OCI-LY3 (cell line): ENCODE results near the gene BHLHE41.
A peak's percentile ranks its signal among the peaks of the same experiment; 100 is the strongest.

Experiments used
- H2AFZ ChIP-seq: fragments of 200-600, 300-600 bp; shearing (Covaris generic); 2 replicates; pipeline ENCODE4 v1.6.0; 2014; ENCODE audit warnings: antibody characterized with exemption, low read depth, low read length
- H3K27ac ChIP-seq: fragments of 200-600, 300-600 bp; sonication (generic); 2 replicates; pipeline ENCODE4 v1.5.1; 2014; ENCODE audit warnings: mild to moderate bottlenecking, low read length, moderate library complexity, mixed read lengths
- H3K27me3 ChIP-seq: fragments of 200-600, 300-600 bp; sonication (generic); 2 replicates; pipeline ENCODE4 v1.6.1; 2014; ENCODE audit warnings: low read depth, low read length, mixed read lengths
- H3K36me3 ChIP-seq: fragments of 200-600, 300-600 bp; sonication (generic); replicated peaks from 2 replicates; pipeline ENCODE3; 2014; ENCODE audit warnings: low read depth, low read length, mixed read lengths
- H3K4me1 ChIP-seq: fragments of 300-600, 200-600 bp; sonication (generic); 2 replicates; pipeline ENCODE4 v1.6.1; 2014; ENCODE audit warnings: low read length, mixed read lengths
- H3K4me2 ChIP-seq: fragments of 200-600, 300-600 bp; sonication (generic); 2 replicates; pipeline ENCODE4 v1.6.1; 2014; ENCODE audit warnings: low read length, mixed read lengths
- H3K4me3 ChIP-seq: fragments of 300-600, 200-600 bp; sonication (generic); 2 replicates; pipeline ENCODE4 v1.5.1; 2014; ENCODE audit warnings: antibody characterized with exemption, mild to moderate bottlenecking, low read length, moderate library complexity
- H3K79me2 ChIP-seq: fragments of 300-600, 200-600 bp; shearing (Covaris generic); 2 replicates; pipeline ENCODE4 v1.6.1; 2014; ENCODE audit warnings: mild to moderate bottlenecking, low read length, mixed read lengths
- H3K9ac ChIP-seq: fragments of 300-600, 200-600 bp; shearing (Covaris generic); 2 replicates; pipeline ENCODE4 v1.6.0; 2014; ENCODE audit warnings: mild to moderate bottlenecking, low read length, moderate library complexity
- H3K9me3 ChIP-seq: fragments of 200-600, 300-600 bp; shearing (Covaris generic); 2 replicates; pipeline ENCODE4 v1.6.1; 2014; ENCODE audit warnings: low read length, mixed read lengths; ENCODE audit not compliant: insufficient read depth
- H4K20me1 ChIP-seq: fragments of 200-600, 300-600 bp; sonication (generic); 2 replicates; pipeline ENCODE4 v1.6.1; 2016; ENCODE audit warnings: low read length, mixed read lengths; ENCODE audit not compliant: insufficient read depth
- EZH2phosphoT487 ChIP-seq: fragments of 200-600 bp; shearing (Covaris generic); IDR thresholded peaks from 2 replicates; pipeline ENCODE4 v1.6.1; 2018; ENCODE audit warnings: antibody characterized with exemption, mixed run types, low read depth
- TF ChIP-seq, protein P1 (sequence below): fragments of 200-600, 300-600 bp; sonication (generic); IDR thresholded peaks from 2 replicates; pipeline ENCODE4 v1.5.1; 2014; ENCODE audit warnings: antibody characterized with exemption, low read length, low read depth

BHLHE41 gene

DNA sequence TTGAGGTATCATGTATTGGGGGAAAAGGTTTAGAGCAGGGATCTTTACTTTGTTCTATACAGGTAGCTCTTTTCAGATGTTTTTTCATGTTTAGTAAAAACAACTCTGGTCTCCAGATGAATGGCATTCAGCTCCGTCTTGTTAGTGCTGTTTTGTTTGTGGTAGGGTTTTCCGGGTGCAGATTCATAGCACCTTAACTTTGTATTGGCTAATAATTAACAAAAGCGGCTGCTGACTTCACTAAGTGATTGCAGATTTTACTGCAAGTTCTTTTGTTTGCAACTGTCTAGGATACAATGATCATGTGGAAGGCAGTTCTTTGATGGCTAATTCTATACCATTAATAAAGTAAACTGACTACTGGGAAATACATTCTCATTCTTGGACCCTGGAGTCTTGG, 32.2 kb upstream of the BHLHE41 start:
- no peak for TF ChIP-seq EZH2phosphoT487
- TF ChIP-seq, protein P1, sequence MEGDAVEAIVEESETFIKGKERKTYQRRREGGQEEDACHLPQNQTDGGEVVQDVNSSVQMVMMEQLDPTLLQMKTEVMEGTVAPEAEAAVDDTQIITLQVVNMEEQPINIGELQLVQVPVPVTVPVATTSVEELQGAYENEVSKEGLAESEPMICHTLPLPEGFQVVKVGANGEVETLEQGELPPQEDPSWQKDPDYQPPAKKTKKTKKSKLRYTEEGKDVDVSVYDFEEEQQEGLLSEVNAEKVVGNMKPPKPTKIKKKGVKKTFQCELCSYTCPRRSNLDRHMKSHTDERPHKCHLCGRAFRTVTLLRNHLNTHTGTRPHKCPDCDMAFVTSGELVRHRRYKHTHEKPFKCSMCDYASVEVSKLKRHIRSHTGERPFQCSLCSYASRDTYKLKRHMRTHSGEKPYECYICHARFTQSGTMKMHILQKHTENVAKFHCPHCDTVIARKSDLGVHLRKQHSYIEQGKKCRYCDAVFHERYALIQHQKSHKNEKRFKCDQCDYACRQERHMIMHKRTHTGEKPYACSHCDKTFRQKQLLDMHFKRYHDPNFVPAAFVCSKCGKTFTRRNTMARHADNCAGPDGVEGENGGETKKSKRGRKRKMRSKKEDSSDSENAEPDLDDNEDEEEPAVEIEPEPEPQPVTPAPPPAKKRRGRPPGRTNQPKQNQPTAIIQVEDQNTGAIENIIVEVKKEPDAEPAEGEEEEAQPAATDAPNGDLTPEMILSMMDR, result no peak
- no peaks in the 10 kb centered on the region; the same call in 1 of the 2 replicates for H3K9me3 ChIP-seq
- H3K27ac ChIP-seq, result peak overlapping the region; percentile 66
- H3K27me3 ChIP-seq, result peaks cover 21% of the 10 kb centered on the region
- H3K4me2 ChIP-seq, result peak overlapping the region; percentile 89
- H3K36me3 ChIP-seq, result no peaks in the 10 kb centered on the region
- H4K20me1 ChIP-seq, result no peaks in the 10 kb centered on the region
- H3K4me1 ChIP-seq, result peaks cover 46% of the 10 kb centered on the region
- peak overlapping the region; percentile 69 for H3K4me3 ChIP-seq
- H3K79me2 ChIP-seq, result no peaks in the 10 kb centered on the region
- H2AFZ ChIP-seq, result no peak overlapping the region
- peak overlapping the region; percentile 7; the same call in 1 of the 2 replicates for H3K9ac ChIP-seq

DNA sequence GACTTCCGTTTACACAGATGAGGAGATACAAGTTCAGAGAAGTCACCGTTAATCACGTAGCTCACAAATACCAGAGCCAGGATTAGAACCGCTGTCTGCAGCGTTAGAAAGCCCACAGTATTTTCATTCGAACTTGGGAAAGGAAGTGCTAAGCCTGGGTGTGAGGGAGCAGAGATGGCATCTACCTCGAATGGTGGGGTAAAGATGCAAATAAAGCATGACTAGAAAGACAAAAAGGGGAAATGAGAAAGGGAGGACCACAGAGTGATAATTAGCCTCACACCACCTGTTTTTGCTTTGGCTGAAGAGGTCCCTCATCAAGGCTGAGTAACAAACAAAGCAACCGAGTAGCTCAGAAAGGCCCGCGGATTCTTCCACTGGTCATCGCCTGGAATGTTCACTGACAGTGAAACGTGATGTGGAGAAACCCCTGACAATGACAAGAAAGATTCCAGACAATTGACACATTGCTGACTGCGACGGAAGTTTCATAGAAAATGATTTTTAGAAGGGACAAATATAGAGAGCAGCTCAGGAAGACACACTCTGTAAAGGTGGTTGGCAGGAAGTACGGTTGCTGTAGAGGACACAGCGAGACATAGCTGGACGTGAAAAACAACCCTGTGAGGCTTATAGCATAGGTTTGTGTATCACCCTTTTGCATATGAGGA, 31.5 kb upstream of the BHLHE41 start:
- Histone ChIP-seq H3K36me3 (no peaks in the 10 kb centered on the region), H2AFZ (peak overlapping the region; percentile 11; the same call in 1 of the 2 replicates), H3K27ac (peak overlapping the region; percentile 66), H3K79me2 (no peaks in the 10 kb centered on the region), H3K4me2 (peak overlapping the region; percentile 89), H3K27me3 (peaks cover 22% of the 10 kb centered on the region), H3K9me3 (no peaks in the 10 kb centered on the region; the same call in 1 of the 2 replicates), H4K20me1 (no peaks in the 10 kb centered on the region), H3K4me1 (peaks cover 42% of the 10 kb centered on the region), H3K4me3 (peak overlapping the region; percentile 69), H3K9ac (peak overlapping the region; percentile 49)
- no peak for TF ChIP-seq EZH2phosphoT487
- TF ChIP-seq, protein P1, result no peak

DNA sequence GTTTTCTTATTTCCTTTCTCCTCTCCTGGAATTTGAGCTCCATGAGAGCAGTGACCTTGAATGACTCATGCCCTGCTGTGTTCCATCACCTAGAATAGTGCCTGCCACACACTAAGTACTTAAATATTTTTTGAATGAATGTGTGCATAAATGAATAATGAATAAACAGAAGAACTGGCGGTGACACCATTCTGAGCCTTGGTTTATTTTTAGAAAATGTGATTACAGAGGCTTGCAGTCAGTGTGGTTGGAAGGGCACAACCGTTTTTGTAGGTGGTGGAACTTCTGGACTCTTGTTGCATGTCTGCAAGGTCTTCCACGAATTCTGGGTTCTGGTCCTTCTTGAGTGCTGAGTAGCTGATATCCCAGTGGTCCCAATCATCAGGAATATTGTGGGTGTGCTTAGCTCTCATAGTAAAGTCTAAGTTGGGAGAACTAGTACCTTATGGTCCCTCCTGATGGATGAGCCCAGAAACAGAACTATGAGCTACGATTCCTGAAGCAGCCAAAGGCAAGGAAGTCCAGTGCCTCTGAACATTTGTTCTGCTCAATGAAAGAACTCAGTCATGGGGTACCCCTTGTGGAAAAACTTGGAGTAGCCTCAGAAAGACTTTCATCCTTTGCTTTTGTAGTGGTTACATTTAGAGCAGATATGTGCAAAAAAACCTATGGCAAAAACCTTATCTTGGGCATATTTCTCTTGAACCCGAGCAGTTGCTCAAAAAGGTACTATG, 28.8 kb upstream of the BHLHE41 start:
- H2AFZ ChIP-seq, result no peak overlapping the region
- H3K27ac ChIP-seq, result no peak overlapping the region
- H3K4me2 ChIP-seq, result no peak overlapping the region
- no peaks in the 10 kb centered on the region for H3K79me2 ChIP-seq
- H3K9me3 ChIP-seq, result no peaks in the 10 kb centered on the region; the same call in 1 of the 2 replicates
- H3K9ac ChIP-seq, result no peak overlapping the region
- peaks cover 24% of the 10 kb centered on the region for H3K27me3 ChIP-seq
- H3K4me1 ChIP-seq, result peaks cover 40% of the 10 kb centered on the region
- no peak overlapping the region for H3K4me3 ChIP-seq
- no peaks in the 10 kb centered on the region for H3K36me3 ChIP-seq
- TF ChIP-seq, protein P1, result no peak
- TF ChIP-seq EZH2phosphoT487, result no peak
- H4K20me1 ChIP-seq, result no peaks in the 10 kb centered on the region

DNA sequence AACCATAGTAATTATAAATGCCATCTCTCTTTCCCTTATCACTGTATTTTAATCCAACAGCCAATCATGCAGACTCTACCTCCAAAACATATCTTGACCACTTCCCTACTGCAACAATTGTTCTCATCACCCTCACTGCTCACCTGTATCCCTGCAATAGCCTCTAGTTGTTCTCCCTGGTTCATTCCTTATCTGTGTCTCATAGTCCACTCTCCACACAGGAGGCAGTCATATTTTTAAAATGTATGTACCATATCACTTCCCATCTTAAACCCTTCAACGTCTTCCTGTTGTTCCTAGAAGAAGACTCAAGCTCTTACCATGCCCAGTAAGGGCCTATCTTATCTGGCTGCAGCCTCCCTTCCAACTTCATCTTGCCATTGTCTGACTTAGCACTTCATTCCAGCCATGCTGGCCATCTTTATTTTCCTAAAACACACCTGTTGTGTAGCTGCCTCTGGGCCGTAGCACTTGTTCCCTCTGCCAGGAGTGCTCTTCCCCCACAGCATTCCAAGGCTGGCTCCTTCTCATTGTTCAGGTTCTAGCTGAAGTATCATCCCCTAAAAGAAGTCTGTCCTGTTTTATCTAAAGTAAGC, 27.8 kb upstream of the BHLHE41 start:
- Histone ChIP-seq H3K27ac (no peak overlapping the region), H3K4me2 (no peak overlapping the region), H3K27me3 (peaks cover 24% of the 10 kb centered on the region), H3K4me3 (no peak overlapping the region), H2AFZ (no peak overlapping the region), H3K4me1 (peaks cover 30% of the 10 kb centered on the region), H4K20me1 (no peaks in the 10 kb centered on the region), H3K9me3 (no peaks in the 10 kb centered on the region; the same call in 1 of the 2 replicates), H3K9ac (no peak overlapping the region), H3K36me3 (no peaks in the 10 kb centered on the region), H3K79me2 (no peaks in the 10 kb centered on the region)
- no peak for TF ChIP-seq EZH2phosphoT487
- TF ChIP-seq, protein P1, result no peak
